Esophagus squamous epithelium (tissue), 5 donors: ENCODE results near the gene MED13L. TPM values are rescaled to one million over a fixed set of nuclear protein-coding genes. Genes with fewer than 3 reads are reported as not detected.

Experiments
- DNase-seq: peaks from one replicate; lab custom pipeline; 2025; lab: John Stamatoyannopoulos, UW
- H3K27ac ChIP-seq, 4 donors: fragments of 200-600 bp; sonication (generic); one replicate each; pipeline ENCODE4 v1.5.1; 2016 to 2019; ENCODE audit warnings: mild to moderate bottlenecking in 1 of 4
- H3K27me3 ChIP-seq, 4 donors: fragments of 200-600 bp; sonication (generic); 1 replicate in 3 of 4; 2 replicates in 1 of 4; pipeline versions ENCODE4 v1.5.1 to v1.6.0; 2017 to 2021; ENCODE audit warnings: antibody characterized with exemption in 1 of 4
- H3K36me3 ChIP-seq, 3 donors: fragments of 200-600 bp; sonication (generic); one replicate each; pipeline ENCODE4 v1.5.1; 2016 to 2019
- H3K4me1 ChIP-seq, 3 donors: fragments of 200-600 bp; sonication (generic); one replicate each; pipeline ENCODE4 v1.5.1; 2017 to 2019
- H3K4me3 ChIP-seq, 4 donors: fragments of 200-600 bp; sonication (generic); 1 replicate in 3 of 4; 2 replicates in 1 of 4; pipeline ENCODE4 v1.5.1; 2016 to 2019; ENCODE audit warnings: mild to moderate bottlenecking in 2 of 4, moderate library complexity in 1 of 4
- H3K9me3 ChIP-seq, 3 donors: fragments of 200-600 bp; sonication (generic); one replicate each; pipeline ENCODE4 v1.5.1; 2016 to 2019
- CTCF ChIP-seq, 6 experiments: fragments of 450-650 bp in 4 of 6; fragments of 200-600 bp in 2 of 6; sonication (generic) in 2 of 6; IDR thresholded peaks; one replicate each; pipeline ENCODE4 v1.5.1; 2016 to 2019; ENCODE audit warnings: antibody characterized with exemption in 6 of 6, mild to moderate bottlenecking in 4 of 6, moderate library complexity in 4 of 6
- POLR2A ChIP-seq, 4 donors: fragments of 450-650 bp; IDR thresholded peaks; one replicate each; pipeline ENCODE4 v1.6.1; 2017; ENCODE audit warnings: antibody characterized with exemption in 4 of 4, mild to moderate bottlenecking in 4 of 4, moderate library complexity in 3 of 4
- WGBS, 2 donors: methylation state at CpG; one replicate each; pipeline ENCODE4 v1.1.5; 2018; 5-methylcytosine and 5-hydroxymethylcytosine counted together
- intact Hi-C: fragments of 100-400 bp; cut with DNase I; formaldehyde crosslinking; loops from one replicate; pipeline ENCODE4 v1.15.0; 2022
- total RNA-seq, 4 donors: library from RNA; depleted of rRNA; stranded (reverse); fragments of >200 nt; gene quantifications; one replicate each; pipeline ENCODE4 v1.1.0, GENCODE V29; 2016
- donor health status: DM: yes; HTN: yes; CAD: no.

MED13L gene
- total RNA-seq, 4 donors from 2014 or later, result 52.2 to 137 (median 62.1) TPM

GRCh38 chr12:116068853-116069252, 208.6 kb downstream of the MED13L start:
- H3K36me3 ChIP-seq, result no peaks in the 10 kb centered on the region
- H3K4me3 ChIP-seq, result no peak overlapping the region
- intact Hi-C loops, result no loop called here
- H3K9me3 ChIP-seq, result no peaks in the 10 kb centered on the region
- TF ChIP-seq CTCF (IDR thresholded peaks at IDR 0.05), result no peak
- TF ChIP-seq POLR2A (IDR thresholded peaks at IDR 0.05), result no peak
- peaks cover 3 to 40% (median 18%) of the 10 kb centered on the region in 3 donors for H3K4me1 ChIP-seq
- WGBS, 2 donors, result 87 to 94% methylated on average over 7 to 9 of the region's 9 CpGs
- no peak for DNase-seq
- H3K27me3 ChIP-seq, result no peaks in the 10 kb centered on the region
- H3K27ac ChIP-seq, result no peak overlapping the region

GRCh38 chr12:116068371-116068770, 209.1 kb downstream of the MED13L start:
- no peaks in the 10 kb centered on the region for H3K36me3 ChIP-seq
- intact Hi-C loops, result no loop called here
- peaks cover 3 to 44% (median 18%) of the 10 kb centered on the region in 3 donors for H3K4me1 ChIP-seq
- no peak for TF ChIP-seq POLR2A (IDR thresholded peaks at IDR 0.05)
- TF ChIP-seq CTCF (IDR thresholded peaks at IDR 0.05), result no peak
- no peaks in the 10 kb centered on the region for H3K27me3 ChIP-seq
- no peak for DNase-seq
- H3K9me3 ChIP-seq, result no peaks in the 10 kb centered on the region
- no peak overlapping the region for H3K27ac ChIP-seq
- no peak overlapping the region for H3K4me3 ChIP-seq

GRCh38 chr12:116067892-116068291, 209.6 kb downstream of the MED13L start:
- TF ChIP-seq CTCF (IDR thresholded peaks at IDR 0.05), result no peak
- TF ChIP-seq POLR2A (IDR thresholded peaks at IDR 0.05), result no peak
- whole genome bisulfite sequencing, 2 donors, result 72 to 75% methylated on average over 3 of the region's 3 CpGs
- H3K27ac ChIP-seq, result no peak overlapping the region
- no peaks in the 10 kb centered on the region for H3K27me3 ChIP-seq
- intact Hi-C loops, result no loop called here
- no peaks in the 10 kb centered on the region for H3K36me3 ChIP-seq
- H3K4me1 ChIP-seq, result peaks cover 3 to 48% (median 22%) of the 10 kb centered on the region in 3 donors
- DNase-seq, result no peak
- no peaks in the 10 kb centered on the region for H3K9me3 ChIP-seq
- no peak overlapping the region for H3K4me3 ChIP-seq

GRCh38 chr12:116066381-116067230, 210.9 kb downstream of the MED13L start:
- Histone ChIP-seq H3K36me3 (no peaks in the 10 kb centered on the region), H3K9me3 (no peaks in the 10 kb centered on the region), H3K27me3 (no peaks in the 10 kb centered on the region), H3K4me3 (no peak overlapping the region), H3K4me1 (peaks cover 3 to 44% (median 19%) of the 10 kb centered on the region in 3 donors), H3K27ac (no peak overlapping the region)
- no peak for DNase-seq
- intact Hi-C loops, result no loop called here
- WGBS, 2 donors, result 70 to 74% methylated on average over 7 of the region's 7 CpGs
- no peak for TF ChIP-seq POLR2A (IDR thresholded peaks at IDR 0.05)
- peak; percentile 45 to 67 (median 59) for TF ChIP-seq CTCF (IDR thresholded peaks at IDR 0.05)

- intact Hi-C loops, result no loop called here
- peaks cover 3 to 42% (median 19%) of the 10 kb centered on the region in 3 donors for H3K4me1 ChIP-seq
- no peak overlapping the region for H3K27ac ChIP-seq
- no peaks in the 10 kb centered on the region for H3K9me3 ChIP-seq
- WGBS, 2 donors, result 68 to 70% methylated on average over 1 of the region's 1 CpG
- no peaks in the 10 kb centered on the region for H3K36me3 ChIP-seq
- H3K4me3 ChIP-seq, result no peak overlapping the region
- no peaks in the 10 kb centered on the region for H3K27me3 ChIP-seq
- no peak for DNase-seq
- no peak for TF ChIP-seq POLR2A (IDR thresholded peaks at IDR 0.05)
- TF ChIP-seq CTCF (IDR thresholded peaks at IDR 0.05), result no peak
Measured at GRCh38 chr12:116065606-116066005, 211.9 kb downstream of the MED13L start.
